Fibroblast of villous mesenchyme (primary cell): ENCODE results near the gene ZFAND4. TPM values are rescaled to one million over a fixed set of nuclear protein-coding genes. Genes with fewer than 3 reads are reported as not detected.
"Not testable (repeated sequence)": the region's sequence is repeated elsewhere in the genome, so short reads cannot be mapped to it uniquely, and the experiment has no call there.

Source experiments
- DNase-seq: peaks from one replicate; pipeline ENCODE4 v3.0.0-alpha.2; 2010; ENCODE audit warnings: low read depth
- H3K4me3 ChIP-seq: 2 replicates; pipeline ENCODE4 v1.5.1; 2011; ENCODE audit warnings: low read depth, mild to moderate bottlenecking, low read length
- total RNA-seq: library from RNA; depleted of rRNA; stranded (reverse); fragments of >200 nt; gene quantifications from 2 replicates; pipeline ENCODE4 v1.2.3, GENCODE V29; 2012
- TF ChIP-seq, protein P1 (sequence below): IDR thresholded peaks from 2 replicates; pipeline ENCODE4 v1.5.1; 2012; ENCODE audit warnings: low read depth, mild to moderate bottlenecking, low read length; ENCODE audit not compliant: insufficient read depth

Gene ZFAND4
- total RNA-seq, 1 donor: 7.3 TPM

DNA sequence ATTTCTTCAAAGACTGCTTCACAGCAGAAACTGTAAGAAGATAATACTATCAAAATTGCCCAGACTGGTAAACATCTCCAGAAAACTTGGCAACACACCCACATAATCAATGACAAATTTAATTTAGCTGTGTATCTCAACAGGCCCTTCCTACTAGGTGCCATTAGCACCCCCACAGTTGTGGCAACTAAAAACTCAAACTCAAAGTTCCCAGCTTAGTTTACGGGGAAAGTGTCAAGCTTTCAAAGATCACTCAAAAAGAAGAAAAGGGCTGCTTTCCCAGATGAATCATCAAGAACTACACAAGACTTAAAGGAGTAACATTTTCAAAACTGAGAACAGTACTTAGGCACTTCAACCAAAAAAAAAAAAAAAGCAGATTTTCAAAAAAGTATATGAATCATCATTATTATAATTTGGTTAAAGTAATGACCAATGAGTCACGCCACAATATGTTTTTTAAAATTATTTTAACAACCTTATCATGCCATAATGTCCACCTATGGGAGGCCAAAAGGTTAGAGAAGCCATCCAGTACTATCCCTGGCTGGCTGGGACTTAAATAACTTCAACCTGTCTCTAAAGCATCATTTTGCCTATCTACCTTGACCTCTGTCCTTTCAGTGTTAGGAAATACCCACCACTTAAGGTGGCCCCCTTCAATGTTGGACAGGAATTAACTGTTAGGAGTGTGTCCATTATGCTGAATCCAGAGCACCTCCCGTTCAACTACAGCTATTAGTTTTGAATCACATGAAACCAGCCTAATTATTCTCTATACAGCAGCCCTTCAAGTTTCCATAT, 90.8 kb downstream of the ZFAND4 start:
- H3K4me3 ChIP-seq: no peak overlapping the region
- DNase-seq: no peak
- TF ChIP-seq, protein P1, sequence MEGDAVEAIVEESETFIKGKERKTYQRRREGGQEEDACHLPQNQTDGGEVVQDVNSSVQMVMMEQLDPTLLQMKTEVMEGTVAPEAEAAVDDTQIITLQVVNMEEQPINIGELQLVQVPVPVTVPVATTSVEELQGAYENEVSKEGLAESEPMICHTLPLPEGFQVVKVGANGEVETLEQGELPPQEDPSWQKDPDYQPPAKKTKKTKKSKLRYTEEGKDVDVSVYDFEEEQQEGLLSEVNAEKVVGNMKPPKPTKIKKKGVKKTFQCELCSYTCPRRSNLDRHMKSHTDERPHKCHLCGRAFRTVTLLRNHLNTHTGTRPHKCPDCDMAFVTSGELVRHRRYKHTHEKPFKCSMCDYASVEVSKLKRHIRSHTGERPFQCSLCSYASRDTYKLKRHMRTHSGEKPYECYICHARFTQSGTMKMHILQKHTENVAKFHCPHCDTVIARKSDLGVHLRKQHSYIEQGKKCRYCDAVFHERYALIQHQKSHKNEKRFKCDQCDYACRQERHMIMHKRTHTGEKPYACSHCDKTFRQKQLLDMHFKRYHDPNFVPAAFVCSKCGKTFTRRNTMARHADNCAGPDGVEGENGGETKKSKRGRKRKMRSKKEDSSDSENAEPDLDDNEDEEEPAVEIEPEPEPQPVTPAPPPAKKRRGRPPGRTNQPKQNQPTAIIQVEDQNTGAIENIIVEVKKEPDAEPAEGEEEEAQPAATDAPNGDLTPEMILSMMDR: no peak

DNA sequence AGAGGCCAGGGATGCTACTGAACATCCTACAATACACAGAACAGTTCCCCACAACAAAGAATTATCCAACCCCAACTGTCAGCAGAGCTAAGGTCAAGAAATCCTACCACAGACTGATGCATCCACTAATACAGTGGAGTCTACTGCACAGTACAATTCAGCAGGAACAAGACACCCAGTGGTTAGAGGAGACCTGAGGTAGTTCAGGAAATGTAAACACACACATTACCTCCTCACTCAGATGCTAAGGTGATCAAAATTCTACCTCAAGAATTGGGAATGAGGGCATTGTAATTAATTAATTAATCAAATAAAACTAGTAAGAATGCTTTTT, 91.4 kb downstream of the ZFAND4 start:
- TF ChIP-seq, protein P1: no peak

DNA sequence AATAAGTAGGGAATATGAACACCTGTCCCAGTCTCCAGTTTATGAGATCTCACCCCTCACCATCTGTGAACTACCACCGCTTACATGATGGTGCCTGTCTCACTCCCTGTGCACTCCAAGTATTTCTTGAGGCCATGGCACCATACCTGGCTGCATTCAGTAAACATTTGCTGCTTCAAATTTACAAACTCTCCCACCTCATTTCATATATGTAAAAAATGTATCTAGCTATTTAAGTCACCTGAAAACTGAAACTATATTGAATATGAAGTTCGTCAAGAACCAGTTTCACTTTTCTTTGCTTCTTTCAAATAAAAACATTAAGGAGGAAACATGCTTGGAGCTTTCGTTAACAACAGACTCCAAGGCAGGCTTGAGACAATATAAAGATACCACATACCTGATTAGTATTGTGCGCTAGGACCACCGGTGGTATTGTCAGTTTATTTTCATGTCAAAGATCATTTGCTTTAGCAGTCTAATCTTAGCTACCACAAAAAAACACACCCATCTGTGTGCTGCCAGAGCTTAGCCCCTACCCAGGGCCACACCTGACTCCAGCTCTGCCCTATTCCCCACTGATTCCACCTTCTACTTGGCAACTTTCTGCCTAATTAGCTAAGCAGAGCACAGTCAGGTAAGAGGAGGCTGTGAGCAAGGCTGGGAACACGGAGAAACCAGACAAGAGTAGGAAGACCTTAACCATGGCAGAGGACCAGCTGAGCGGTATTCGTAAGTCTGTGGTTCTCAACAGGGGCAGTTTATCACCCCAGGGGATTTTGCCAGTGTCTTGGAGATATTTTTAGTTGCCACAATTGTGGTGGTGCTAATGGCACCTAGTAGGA, 92.0 kb downstream of the ZFAND4 start:
- H3K4me3 ChIP-seq: no peak overlapping the region
- TF ChIP-seq, protein P1: no peak
- DNase-seq: no peak

More for the DNA sequence above, 91.4 kb downstream of the ZFAND4 start:
- DNase-seq: no peak
- H3K4me3 ChIP-seq: no peak overlapping the region

DNA sequence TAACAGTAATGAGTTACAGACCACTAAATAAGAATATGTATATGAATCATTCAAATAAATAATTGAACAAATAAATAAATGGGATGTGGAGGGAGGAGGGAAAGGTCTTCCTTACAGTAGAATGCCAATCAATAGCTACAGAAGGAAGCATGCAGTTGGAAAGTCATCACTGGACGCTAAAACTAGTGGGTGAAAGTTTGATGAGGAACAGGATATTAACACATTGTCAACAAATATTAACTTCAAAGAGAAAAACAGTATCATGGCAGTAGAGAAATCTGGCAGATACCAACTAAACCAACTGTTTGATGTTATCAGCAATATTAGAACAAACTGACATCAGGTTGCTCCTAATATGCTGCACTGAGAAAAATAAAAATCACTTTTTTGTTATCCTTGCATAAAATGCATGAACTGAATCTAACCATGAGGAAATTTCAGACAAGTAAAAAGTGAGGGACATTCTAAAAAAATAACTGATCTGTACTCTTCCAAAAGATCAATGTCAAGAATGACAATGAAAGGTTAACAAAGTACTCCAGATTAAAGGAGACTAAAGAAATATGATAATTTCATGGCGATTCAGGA, 94.1 kb downstream of the ZFAND4 start:
- TF ChIP-seq, protein P1: no peak
- DNase-seq: no peak
- H3K4me3 ChIP-seq: no peak overlapping the region

DNA sequence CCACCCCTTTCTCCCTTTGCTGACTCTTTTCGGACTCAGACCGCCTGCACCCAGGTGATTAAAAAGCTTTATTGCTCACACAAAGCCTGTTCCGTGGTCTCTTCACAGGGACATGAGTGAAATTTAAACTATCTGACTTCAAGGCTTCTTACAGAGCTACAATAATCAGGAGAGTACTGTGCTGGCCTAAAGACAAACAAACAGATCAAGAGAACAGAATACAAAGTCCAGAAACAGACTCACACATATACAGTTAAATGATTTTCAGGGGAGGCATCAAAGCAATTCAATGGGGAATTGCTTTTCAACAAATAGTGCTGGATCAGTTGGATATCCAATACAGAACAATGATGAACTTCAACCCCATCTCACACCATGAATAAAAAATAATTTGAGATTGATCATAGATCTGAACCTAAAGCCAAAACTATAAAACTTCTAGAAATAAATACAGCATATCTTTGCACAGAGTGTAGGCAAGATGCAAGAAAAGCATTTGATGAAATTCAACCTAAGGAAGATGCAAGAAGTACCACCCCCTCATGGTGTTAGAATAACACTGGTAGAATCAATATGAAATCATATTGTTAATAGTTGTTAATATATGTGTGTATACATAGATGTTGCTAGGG, 96.5 kb downstream of the ZFAND4 start:
- no peak overlapping the region for H3K4me3 ChIP-seq
- DNase-seq: no peak

DNA sequence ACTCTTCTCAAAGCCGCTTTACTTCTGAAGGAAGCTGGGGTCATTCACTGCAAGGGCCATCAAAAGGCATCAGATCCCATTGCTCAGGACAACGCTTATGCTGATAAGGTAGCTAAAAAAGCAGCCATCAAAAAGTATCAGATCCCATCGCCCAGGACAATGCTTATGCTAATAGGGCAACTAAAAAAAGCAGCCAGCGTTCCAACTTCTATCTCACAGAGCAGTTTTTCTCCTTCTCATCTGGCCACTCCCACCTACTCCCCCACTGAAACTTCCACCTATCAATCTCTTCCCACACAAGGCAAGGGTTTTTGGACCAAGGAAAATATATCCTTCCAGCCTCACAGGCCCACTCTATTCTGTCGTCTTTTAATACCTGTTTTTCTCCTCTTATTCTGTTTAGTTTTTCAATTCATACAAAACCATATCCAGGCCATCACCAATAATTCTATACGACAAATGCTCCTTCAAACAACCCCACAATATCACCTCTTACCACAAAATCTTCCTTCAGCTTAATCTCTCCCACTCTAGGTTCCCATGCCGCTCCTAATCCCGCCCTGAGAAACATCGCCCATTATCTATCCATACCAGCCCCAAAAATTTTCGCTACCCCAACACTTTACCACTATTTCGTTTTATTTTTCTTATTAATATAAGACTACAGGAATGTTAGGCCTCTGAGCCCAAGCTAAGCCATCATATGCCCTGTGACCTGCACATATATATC, 97.4 kb downstream of the ZFAND4 start:
- DNase-seq, H3K4me3 ChIP-seq: not testable (repeated sequence)

More for the DNA sequence above, 96.5 kb downstream of the ZFAND4 start:
- TF ChIP-seq, protein P1: no peak
